Endothelial cell (in vitro differentiated cells): ENCODE data around the gene CCR2. TPM values are rescaled to one million over a fixed set of nuclear protein-coding genes. Genes with fewer than 3 reads are reported as not detected.
"Not testable (repeated sequence)": the region's sequence is repeated elsewhere in the genome, so short reads cannot be mapped to it uniquely, and the experiment has no call there.

Experiments
- DNase-seq: peaks from one replicate; pipeline ENCODE4 v3.0.0; 2021; ENCODE audit warnings: low spot score
- H3K27ac Mint-ChIP-seq: one replicate; pipeline ENCODE4 v1.8.0; 2021; ENCODE audit warnings: mixed read lengths, inconsistent platforms; ENCODE audit not compliant: unreplicated experiment
- H3K27me3 Mint-ChIP-seq: one replicate; pipeline ENCODE4 v1.8.0; 2021; ENCODE audit warnings: mild to moderate bottlenecking, moderate library complexity, mixed read lengths, inconsistent platforms; ENCODE audit not compliant: unreplicated experiment
- H3K36me3 Mint-ChIP-seq: one replicate; pipeline ENCODE4 v1.8.0; 2021; ENCODE audit warnings: mild to moderate bottlenecking, low read depth, mixed read lengths, inconsistent platforms; ENCODE audit not compliant: unreplicated experiment
- H3K4me1 Mint-ChIP-seq: one replicate; pipeline ENCODE4 v1.8.0; 2021; ENCODE audit warnings: mild to moderate bottlenecking, mixed read lengths, inconsistent platforms; ENCODE audit not compliant: unreplicated experiment
- H3K4me3 Mint-ChIP-seq: one replicate; pipeline ENCODE4 v1.8.0; 2021; ENCODE audit warnings: mild to moderate bottlenecking, mixed read lengths, inconsistent platforms; ENCODE audit not compliant: unreplicated experiment
- H3K9me3 Mint-ChIP-seq: one replicate; pipeline ENCODE4 v1.8.0; 2021; ENCODE audit warnings: mixed read lengths, inconsistent platforms; ENCODE audit not compliant: unreplicated experiment
- CTCF ChIP-seq: fragments of 200-600 bp; sonication (generic); IDR thresholded peaks from one replicate; pipeline ENCODE4 v1.5.0; 2021; ENCODE audit warnings: antibody characterized with exemption; ENCODE audit not compliant: unreplicated experiment
- total RNA-seq: library from RNA; stranded (reverse); fragmentation: NEBNext Ultra II Directional; extraction: Animal tissue kit (Norgen Biotek cat#: 25700); gene quantifications from one replicate; pipeline ENCODE4 v1.2.1, GENCODE V29; 2021; ENCODE audit not compliant: unreplicated experiment

Gene CCR2
- total RNA-seq, 1 donor from 2014 or later: not detected

- no peak for TF ChIP-seq CTCF
- DNase-seq: no peak
- H3K4me3 Mint-ChIP-seq: no peak overlapping the region
- H3K9me3 Mint-ChIP-seq: no peaks in the 10 kb centered on the region
- H3K27ac Mint-ChIP-seq: no peak overlapping the region
- peaks cover 4% of the 10 kb centered on the region for H3K27me3 Mint-ChIP-seq
- peaks cover 4% of the 10 kb centered on the region for H3K4me1 Mint-ChIP-seq
- no peaks in the 10 kb centered on the region for H3K36me3 Mint-ChIP-seq
Measured at GRCh38 chr3:46400846-46401245, 46.9 kb downstream of the CCR2 start.

- TF ChIP-seq CTCF: no peak
- H3K4me3 Mint-ChIP-seq: no peak overlapping the region
- no peaks in the 10 kb centered on the region for H3K9me3 Mint-ChIP-seq
- H3K36me3 Mint-ChIP-seq: no peaks in the 10 kb centered on the region
- DNase-seq: no peak
- peaks cover 4% of the 10 kb centered on the region for H3K27me3 Mint-ChIP-seq
- H3K4me1 Mint-ChIP-seq: peaks cover 6% of the 10 kb centered on the region
- no peak overlapping the region for H3K27ac Mint-ChIP-seq
Measured at GRCh38 chr3:46401579-46401978, 47.7 kb downstream of the CCR2 start.

- not testable (repeated sequence) for H3K27ac Mint-ChIP-seq, H3K9me3 Mint-ChIP-seq, H3K27me3 Mint-ChIP-seq, H3K36me3 Mint-ChIP-seq, DNase-seq, H3K4me3 Mint-ChIP-seq
- peaks cover 15% of the 10 kb centered on the region for H3K4me1 Mint-ChIP-seq
Measured at GRCh38 chr3:46402902-46403301, 49.0 kb downstream of the CCR2 start.

- DNase-seq: no peak
- no peak for TF ChIP-seq CTCF
- Mint-ChIP-seq H3K36me3 (no peaks in the 10 kb centered on the region), H3K27me3 (peaks cover 3% of the 10 kb centered on the region), H3K9me3 (no peaks in the 10 kb centered on the region), H3K27ac (no peak overlapping the region), H3K4me3 (no peak overlapping the region), H3K4me1 (peaks cover 23% of the 10 kb centered on the region)
Measured at GRCh38 chr3:46405301-46406019, 51.5 kb downstream of the CCR2 start.

GRCh38 chr3:46406443-46406787 lies 52.5 kb downstream of the CCR2 start:
- Mint-ChIP-seq H3K9me3 (no peaks in the 10 kb centered on the region), H3K36me3 (no peaks in the 10 kb centered on the region), H3K27me3 (peaks cover 3% of the 10 kb centered on the region), H3K4me3 (no peak overlapping the region), H3K27ac (no peak overlapping the region), H3K4me1 (peaks cover 23% of the 10 kb centered on the region)
- no peak for DNase-seq
- no peak for TF ChIP-seq CTCF
